Right lobe of liver (tissue), 4 donors: ENCODE results near the gene DSG2.

Experiments
- POLR2A ChIP-seq: fragments of 450-650 bp; IDR thresholded peaks from one replicate; pipeline ENCODE4 v1.6.1; 2017; ENCODE audit warnings: antibody characterized with exemption, mild to moderate bottlenecking
- TF ChIP-seq, protein P1 (sequence below), 4 donors: fragments of 200-600 bp in 3 of 4; fragments of 450-650 bp in 1 of 4; IDR thresholded peaks; one replicate each; pipeline versions ENCODE4 v1.5.1 to v1.8.0; 2016 to 2022; ENCODE audit warnings: antibody characterized with exemption in 4 of 4, mild to moderate bottlenecking in 2 of 4
- donor health status: DM: no; HTN: no; CAD: no.
- donor health status: DM: no; HTN: no; CAD: no.
- donor health status: DM: no; HTN: yes; CAD: no.

DNA sequence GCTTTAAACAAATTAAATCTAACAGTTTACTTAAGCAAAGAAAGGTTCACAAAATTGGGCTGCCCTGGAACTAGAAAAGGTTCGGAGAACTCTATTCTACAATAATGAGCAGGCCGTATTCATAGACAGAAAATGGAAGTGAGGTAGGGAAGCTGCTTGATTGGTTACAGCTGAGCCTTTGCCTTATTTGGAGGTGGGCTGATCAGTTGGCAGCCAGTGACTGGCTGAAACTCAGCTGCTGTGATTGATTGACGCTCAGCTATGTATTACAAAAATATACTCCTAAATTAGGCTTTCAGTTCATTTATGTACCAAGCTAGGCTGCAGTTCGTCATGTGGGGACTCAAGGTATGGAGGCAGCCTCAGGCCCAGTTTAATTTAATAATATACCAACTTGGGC is 51.4 kb downstream of the DSG2 start:
- TF ChIP-seq, protein P1, sequence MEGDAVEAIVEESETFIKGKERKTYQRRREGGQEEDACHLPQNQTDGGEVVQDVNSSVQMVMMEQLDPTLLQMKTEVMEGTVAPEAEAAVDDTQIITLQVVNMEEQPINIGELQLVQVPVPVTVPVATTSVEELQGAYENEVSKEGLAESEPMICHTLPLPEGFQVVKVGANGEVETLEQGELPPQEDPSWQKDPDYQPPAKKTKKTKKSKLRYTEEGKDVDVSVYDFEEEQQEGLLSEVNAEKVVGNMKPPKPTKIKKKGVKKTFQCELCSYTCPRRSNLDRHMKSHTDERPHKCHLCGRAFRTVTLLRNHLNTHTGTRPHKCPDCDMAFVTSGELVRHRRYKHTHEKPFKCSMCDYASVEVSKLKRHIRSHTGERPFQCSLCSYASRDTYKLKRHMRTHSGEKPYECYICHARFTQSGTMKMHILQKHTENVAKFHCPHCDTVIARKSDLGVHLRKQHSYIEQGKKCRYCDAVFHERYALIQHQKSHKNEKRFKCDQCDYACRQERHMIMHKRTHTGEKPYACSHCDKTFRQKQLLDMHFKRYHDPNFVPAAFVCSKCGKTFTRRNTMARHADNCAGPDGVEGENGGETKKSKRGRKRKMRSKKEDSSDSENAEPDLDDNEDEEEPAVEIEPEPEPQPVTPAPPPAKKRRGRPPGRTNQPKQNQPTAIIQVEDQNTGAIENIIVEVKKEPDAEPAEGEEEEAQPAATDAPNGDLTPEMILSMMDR (IDR thresholded peaks at IDR 0.05) = no peak
- TF ChIP-seq POLR2A = no peak
